H9 (cell line): ENCODE results near the gene SMCHD1. TPM values are rescaled to one million over a fixed set of nuclear protein-coding genes. Genes with fewer than 3 reads are reported as not detected.

Experiments
- DNase-seq: peaks from one replicate; pipeline ENCODE4 v3.0.0-alpha.2; 2017
- H2AFZ ChIP-seq: one replicate; pipeline ENCODE4 v1.6.1; 2013; ENCODE audit warnings: mild to moderate bottlenecking, low read length, control low read depth, moderate library complexity
- H2AK5ac ChIP-seq: 2 replicates; pipeline ENCODE4 v1.6.1; 2013; ENCODE audit warnings: low read length, control low read depth, mixed read lengths; ENCODE audit not compliant: insufficient read length
- H2BK120ac ChIP-seq: one replicate; pipeline ENCODE4 v1.6.1; 2013; ENCODE audit warnings: low read depth, mild to moderate bottlenecking, low read length, control low read depth, inconsistent platforms; ENCODE audit not compliant: poor library complexity, severe bottlenecking
- H2BK12ac ChIP-seq: 2 replicates; pipeline ENCODE4 v1.6.1; 2013; ENCODE audit warnings: low read length, control low read depth, mixed read lengths, low read depth; ENCODE audit not compliant: insufficient read length
- H2BK15ac ChIP-seq: 2 replicates; pipeline ENCODE4 v1.6.1; 2013; ENCODE audit warnings: low read depth, low read length, control low read depth
- H2BK20ac ChIP-seq: one replicate; pipeline ENCODE4 v1.6.1; 2013; ENCODE audit warnings: low read depth, mild to moderate bottlenecking, low read length, control low read depth, inconsistent platforms; ENCODE audit not compliant: poor library complexity, severe bottlenecking
- H2BK5ac ChIP-seq: 2 replicates; pipeline ENCODE4 v1.6.1; 2013; ENCODE audit warnings: low read length, control low read depth, mixed read lengths; ENCODE audit not compliant: insufficient read length
- H3K14ac ChIP-seq: 2 replicates; pipeline ENCODE4 v1.6.1; 2013; ENCODE audit warnings: low read length, control low read depth; ENCODE audit not compliant: insufficient read depth
- H3K18ac ChIP-seq: 2 replicates; pipeline ENCODE4 v1.6.1; 2013; ENCODE audit warnings: low read depth, mild to moderate bottlenecking, mixed read lengths, low read length, control low read depth; ENCODE audit not compliant: insufficient read length
- H3K23ac ChIP-seq: 2 replicates; pipeline ENCODE4 v1.6.1; 2013; ENCODE audit warnings: low read length, control low read depth, mixed read lengths, low read depth; ENCODE audit not compliant: insufficient read length
- H3K23me2 ChIP-seq: 2 replicates; pipeline ENCODE4 v1.6.1; 2013; ENCODE audit warnings: low read depth, mild to moderate bottlenecking, mixed read lengths, low read length, control low read depth; ENCODE audit not compliant: insufficient read length, poor library complexity, severe bottlenecking
- H3K27ac ChIP-seq: 2 replicates; pipeline ENCODE4 v1.5.1; 2013; ENCODE audit warnings: low read length, control low read depth, mixed read lengths, low read depth; ENCODE audit not compliant: insufficient read length
- H3K27me3 ChIP-seq: 2 replicates; pipeline ENCODE4 v1.6.1; 2013; ENCODE audit warnings: low read length, control low read depth, inconsistent platforms; ENCODE audit not compliant: insufficient read depth
- H3K4ac ChIP-seq: 2 replicates; pipeline ENCODE4 v1.6.1; 2013; ENCODE audit warnings: low read depth, mild to moderate bottlenecking, control low read depth, inconsistent platforms, low read length, moderate library complexity
- H3K4me1 ChIP-seq: 2 replicates; pipeline ENCODE4 v1.6.1; 2013; ENCODE audit warnings: low read length, control low read depth, inconsistent platforms; ENCODE audit not compliant: insufficient read depth
- H3K4me2 ChIP-seq: 2 replicates; pipeline ENCODE4 v1.6.1; 2013; ENCODE audit warnings: low read length, control low read depth, mixed read lengths; ENCODE audit not compliant: insufficient read length, insufficient read depth
- H3K56ac ChIP-seq: 2 replicates; pipeline ENCODE4 v1.6.1; 2013; ENCODE audit warnings: low read depth, mild to moderate bottlenecking, mixed read lengths, low read length, control low read depth; ENCODE audit not compliant: insufficient read length
- H3K79me1 ChIP-seq: 2 replicates; pipeline ENCODE4 v1.6.1; 2013; ENCODE audit warnings: low read depth, mild to moderate bottlenecking, moderate library complexity, low read length, control low read depth, inconsistent platforms; ENCODE audit not compliant: insufficient read depth, poor library complexity, severe bottlenecking
- H3K79me2 ChIP-seq: 2 replicates; pipeline ENCODE4 v1.6.1; 2013; ENCODE audit warnings: low read length, control low read depth, inconsistent platforms; ENCODE audit not compliant: insufficient read depth
- H3K9ac ChIP-seq: 2 replicates; pipeline ENCODE4 v1.6.1; 2013; ENCODE audit warnings: low read length, control low read depth, mixed read lengths; ENCODE audit not compliant: insufficient read length; ENCODE audit errors: extremely low read depth
- H3K9me3 ChIP-seq: one replicate; pipeline ENCODE4 v1.6.1; 2013; ENCODE audit warnings: low read depth, low read length, inconsistent platforms; ENCODE audit not compliant: control insufficient read depth
- H3T11ph ChIP-seq: one replicate; pipeline ENCODE4 v1.6.1; 2013; ENCODE audit warnings: mild to moderate bottlenecking, low read length, control low read depth, inconsistent platforms
- H4K20me1 ChIP-seq: one replicate; pipeline ENCODE4 v1.6.1; 2013; ENCODE audit not compliant: control insufficient read depth, insufficient read length, insufficient read depth
- H4K5ac ChIP-seq: 2 replicates; pipeline ENCODE4 v1.6.1; 2013; ENCODE audit warnings: low read depth, mild to moderate bottlenecking, mixed read lengths, low read length, control low read depth; ENCODE audit not compliant: insufficient read length
- H4K8ac ChIP-seq: replicated peaks from 2 replicates; pipeline ENCODE4 v1.6.1; 2013; ENCODE audit warnings: low read length, control low read depth, mixed read lengths, low read depth; ENCODE audit not compliant: insufficient read length
- H4K91ac ChIP-seq: 2 replicates; pipeline ENCODE4 v1.6.1; 2013; ENCODE audit warnings: low read depth, mild to moderate bottlenecking, moderate library complexity, mixed read lengths, low read length, control low read depth; ENCODE audit not compliant: insufficient read length
- H3K27ac Mint-ChIP-seq, 3 experiments: 2 replicates in 2 of 3; 3 replicates in 1 of 3; pipeline ENCODE4 v1.8.0; 2020 to 2021; ENCODE audit warnings: mixed read lengths in 3 of 3, mild to moderate bottlenecking in 1 of 3, moderate library complexity in 1 of 3
- H3K27me3 Mint-ChIP-seq: 2 replicates; pipeline ENCODE4 v1.8.0; 2021; ENCODE audit warnings: low read depth, mild to moderate bottlenecking, moderate library complexity, mixed read lengths
- H3K36me3 Mint-ChIP-seq, 3 experiments: 2 replicates in 2 of 3; 3 replicates in 1 of 3; pipeline ENCODE4 v1.8.0; 2020 to 2021; ENCODE audit warnings: low read depth in 3 of 3, mixed read lengths in 3 of 3; ENCODE audit not compliant: insufficient read depth in 1 of 3
- H3K4me1 Mint-ChIP-seq, 2 experiments: 2 replicates each; pipeline ENCODE4 v1.8.0; 2020; ENCODE audit warnings: mixed read lengths in 2 of 2
- H3K4me3 Mint-ChIP-seq, 2 experiments: 2 replicates in 1 of 2; 3 replicates in 1 of 2; pipeline ENCODE4 v1.8.0; 2020 to 2021; ENCODE audit warnings: mild to moderate bottlenecking in 2 of 2, mixed read lengths in 2 of 2, moderate library complexity in 1 of 2
- H3K9me3 Mint-ChIP-seq, 2 experiments: 2 replicates in 1 of 2; 3 replicates in 1 of 2; pipeline ENCODE4 v1.8.0; 2020; ENCODE audit warnings: mild to moderate bottlenecking in 2 of 2, mixed read lengths in 2 of 2, moderate library complexity in 1 of 2
- WGBS: extraction: QIAGEN DNeasy Blood & Tissue Kit; methylation state at CpG from one replicate; pipeline ENCODE4 v1.1.7; 2013; ENCODE audit warnings: missing lambda C conversion rate, low lambda C conversion rate, mixed read lengths; ENCODE audit not compliant: insufficient read length; ENCODE audit errors: extremely low coverage; 5-methylcytosine and 5-hydroxymethylcytosine counted together
- total RNA-seq: library from RNA; stranded (reverse); gene quantifications from 2 replicates; pipeline ENCODE4 v1.2.1, GENCODE V29; 2021
- TF ChIP-seq, protein P1 (sequence below): fragments of 200-600 bp; sonication (generic); conservative IDR thresholded peaks from 3 replicates; pipeline ENCODE4 v1.8.0; 2021; ENCODE audit warnings: antibody characterized with exemption, mild to moderate bottlenecking

The SMCHD1 gene
- total RNA-seq, 1 experiment from 2014 or later = 53.5 TPM

DNA sequence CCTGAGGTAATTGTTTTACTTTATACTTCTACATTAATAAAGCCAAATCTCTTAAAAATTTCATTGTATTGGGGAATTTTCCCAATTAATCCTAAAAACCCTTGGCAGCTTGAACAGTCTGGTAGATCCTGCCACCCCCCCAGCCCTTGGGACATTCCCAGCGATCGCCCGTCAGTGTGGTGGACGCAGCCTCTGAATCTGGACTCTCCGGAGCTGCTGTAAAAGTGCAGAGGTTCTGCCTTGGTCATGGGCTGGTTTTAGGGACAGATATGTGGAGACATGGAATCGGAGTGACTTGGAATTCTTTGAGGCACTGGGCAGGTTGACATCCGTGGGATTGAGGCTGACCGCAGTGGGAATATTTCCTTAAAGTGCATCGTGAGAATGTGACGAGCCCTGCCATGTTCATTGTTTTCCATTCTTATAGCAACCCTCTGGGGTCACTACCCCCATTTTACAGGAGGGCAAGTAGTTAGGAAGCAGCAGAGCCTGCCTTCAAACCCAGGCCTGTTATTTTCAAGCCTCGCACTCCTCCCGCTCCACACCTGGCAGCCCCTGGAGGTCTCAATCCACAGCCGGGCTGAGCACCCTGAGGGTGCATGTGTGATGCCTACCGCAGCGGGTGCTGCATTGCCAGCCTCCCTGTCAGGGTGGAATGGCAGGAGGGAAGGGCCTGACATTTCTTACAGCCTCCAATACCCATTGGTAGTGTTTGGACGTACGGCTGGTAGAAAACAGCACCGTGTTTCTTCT lies 197.8 kb downstream of the SMCHD1 start:
- no peak overlapping the region for H2AFZ ChIP-seq
- TF ChIP-seq, protein P1, sequence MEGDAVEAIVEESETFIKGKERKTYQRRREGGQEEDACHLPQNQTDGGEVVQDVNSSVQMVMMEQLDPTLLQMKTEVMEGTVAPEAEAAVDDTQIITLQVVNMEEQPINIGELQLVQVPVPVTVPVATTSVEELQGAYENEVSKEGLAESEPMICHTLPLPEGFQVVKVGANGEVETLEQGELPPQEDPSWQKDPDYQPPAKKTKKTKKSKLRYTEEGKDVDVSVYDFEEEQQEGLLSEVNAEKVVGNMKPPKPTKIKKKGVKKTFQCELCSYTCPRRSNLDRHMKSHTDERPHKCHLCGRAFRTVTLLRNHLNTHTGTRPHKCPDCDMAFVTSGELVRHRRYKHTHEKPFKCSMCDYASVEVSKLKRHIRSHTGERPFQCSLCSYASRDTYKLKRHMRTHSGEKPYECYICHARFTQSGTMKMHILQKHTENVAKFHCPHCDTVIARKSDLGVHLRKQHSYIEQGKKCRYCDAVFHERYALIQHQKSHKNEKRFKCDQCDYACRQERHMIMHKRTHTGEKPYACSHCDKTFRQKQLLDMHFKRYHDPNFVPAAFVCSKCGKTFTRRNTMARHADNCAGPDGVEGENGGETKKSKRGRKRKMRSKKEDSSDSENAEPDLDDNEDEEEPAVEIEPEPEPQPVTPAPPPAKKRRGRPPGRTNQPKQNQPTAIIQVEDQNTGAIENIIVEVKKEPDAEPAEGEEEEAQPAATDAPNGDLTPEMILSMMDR = no peak
- no peak overlapping the region for H3K4ac ChIP-seq
- Mint-ChIP-seq H3K27me3 (peaks cover 28% of the 10 kb centered on the region), H3K9me3 (no peaks in the 10 kb centered on the region), H3K36me3 (no peaks in the 10 kb centered on the region), H3K4me3 (no peak overlapping the region), H3K4me1 (peaks cover 9 to 20% of the 10 kb centered on the region in 2 experiments), H3K27ac (peak overlapping the region in 1 of 3 experiments; percentile 37; a peak in 2 of 7 replicates)
- no peak for DNase-seq
- no peak overlapping the region for H3K56ac ChIP-seq
- no peak overlapping the region for H2BK5ac ChIP-seq
- no peak overlapping the region for H2BK12ac ChIP-seq
- no peak overlapping the region for H3K4me2 ChIP-seq
- H3K27me3 ChIP-seq = peaks cover 7% of the 10 kb centered on the region; the same call in 1 of the 2 replicates
- H3K4me1 ChIP-seq = no peaks in the 10 kb centered on the region; the same call in 1 of the 2 replicates
- no peak overlapping the region for H3K23ac ChIP-seq
- H3K14ac ChIP-seq = no peak overlapping the region
- no peak overlapping the region for H3K27ac ChIP-seq
- no peaks in the 10 kb centered on the region for H3K23me2 ChIP-seq
- no peak overlapping the region for H2AK5ac ChIP-seq
- no peak overlapping the region for H3K18ac ChIP-seq
- no peak overlapping the region for H2BK15ac ChIP-seq
- H3K79me2 ChIP-seq = no peaks in the 10 kb centered on the region
- no peaks in the 10 kb centered on the region for H3K9me3 ChIP-seq
- H2BK20ac ChIP-seq = no peak overlapping the region
- no peak overlapping the region for H2BK120ac ChIP-seq
- H4K8ac ChIP-seq = no peak overlapping the region
- H4K20me1 ChIP-seq = no peaks in the 10 kb centered on the region
- H3K9ac ChIP-seq = no peak overlapping the region
- H4K5ac ChIP-seq = no peak overlapping the region
- WGBS = no CpG with 5 or more reads among the region's 18 CpGs
- no peak overlapping the region for H4K91ac ChIP-seq
- H3T11ph ChIP-seq = no peak overlapping the region
- no peaks in the 10 kb centered on the region for H3K79me1 ChIP-seq
